Heart left ventricle (tissue), 16 donors: ENCODE results near the gene PPRC1. TPM values are rescaled to one million over a fixed set of nuclear protein-coding genes. Genes with fewer than 3 reads are reported as not detected.

ENCODE experiments used
- ATAC-seq, 4 donors: fragments of 200-7000 bp; cut with Tn5 transposase; one replicate each; pipeline ENCODE4 v1.9.1; 2020 to 2022; ENCODE audit warnings: moderate library complexity in 4 of 4, mild to moderate bottlenecking in 3 of 4, moderate number of reproducible peaks in 1 of 4
- DNase-seq, 5 donors: peaks; one replicate each; pipeline ENCODE4 v3.0.0-alpha.2; 2020
- H3K27ac ChIP-seq, 12 donors: fragments of 200-600 bp; sonication (generic) in 4 of 12; one replicate each; pipeline versions ENCODE4 v1.5.0 to v1.8.0; 2016 to 2022; ENCODE audit warnings: mild to moderate bottlenecking in 2 of 12
- H3K27me3 ChIP-seq, 9 donors: fragments of 200-600 bp; sonication (generic) in 2 of 9; one replicate each; pipeline versions ENCODE4 v1.5.1 to v1.8.0; 2016 to 2022; ENCODE audit warnings: mild to moderate bottlenecking in 3 of 9
- H3K36me3 ChIP-seq, 9 donors: fragments of 200-600 bp; sonication (generic) in 2 of 9; one replicate each; pipeline versions ENCODE4 v1.5.0 to v1.8.0; 2018 to 2022; ENCODE audit warnings: mild to moderate bottlenecking in 2 of 9
- H3K4me1 ChIP-seq, 12 donors: fragments of 200-600 bp; sonication (generic) in 4 of 12; one replicate each; pipeline versions ENCODE4 v1.5.0 to v1.8.0; 2016 to 2022; ENCODE audit warnings: mild to moderate bottlenecking in 3 of 12
- H3K4me3 ChIP-seq, 12 donors: fragments of 200-600 bp; sonication (generic) in 4 of 12; one replicate each; pipeline versions ENCODE4 v1.5.0 to v1.8.0; 2017 to 2022; ENCODE audit warnings: mild to moderate bottlenecking in 9 of 12, moderate library complexity in 4 of 12
- H3K9me3 ChIP-seq, 12 donors: fragments of 200-600 bp; sonication (generic) in 4 of 12; one replicate each; pipeline versions ENCODE4 v1.5.0 to v1.8.0; 2016 to 2022; ENCODE audit warnings: mild to moderate bottlenecking in 1 of 12
- POLR2A ChIP-seq, 2 donors: fragments of 450-650 bp; IDR thresholded peaks; one replicate each; pipeline ENCODE4 v1.6.1; 2017; ENCODE audit warnings: antibody characterized with exemption in 2 of 2, mild to moderate bottlenecking in 2 of 2, moderate library complexity in 2 of 2
- WGBS, 4 donors: extraction: QIAGEN DNeasy Blood & Tissue Kit in 2 of 4; methylation state at CpG; one replicate each; pipeline versions ENCODE4 v1.1.5 to v1.1.7; 2013 to 2018; 5-methylcytosine and 5-hydroxymethylcytosine counted together
- intact Hi-C, 10 donors: fragments of 100-400 bp; cut with DNase I; formaldehyde crosslinking; loops; one replicate each; pipeline versions ENCODE4 v1.11.1 to v1.14.2; 2022
- polyA plus RNA-seq, 2 donors: library from polyadenylated mRNA; stranded (reverse); fragments of 200-250 nt; gene quantifications; one replicate each; pipeline ENCODE4 v1.2.3, GENCODE V29; 2013
- total RNA-seq, 9 donors: library from RNA; depleted of rRNA in 2 of 9; stranded (reverse); fragments of >200 nt in 2 of 9; fragmentation: NEBNext Ultra II Directional in 3 of 9; extraction: Animal tissue kit (Norgen Biotek cat#: 25700) in 3 of 9; gene quantifications; one replicate each; pipeline versions ENCODE4 v1.1.0 to v1.2.4, GENCODE V29; 2016 to 2023
- TF ChIP-seq, protein P1 (sequence below), 12 donors: fragments of 200-600 bp; sonication (generic) in 4 of 12; IDR thresholded peaks; one replicate each; pipeline versions ENCODE4 v1.5.0 to v1.8.0; 2018 to 2022; ENCODE audit warnings: antibody characterized with exemption in 12 of 12, mild to moderate bottlenecking in 5 of 12
- donor health status: ischemic (EF 13 %, LVEDD 7.1; RV severe dilation, severe dysfunction).
- donor health status: healthy with polysubstance abuse.
- donor health status: DM: no; HTN: yes; CAD: no.
- donor health status: DM: no; HTN: no; CAD: no.
- donor health status: ischemic (EF 25% LVEDD 6.9; RV normal size, moderate dysfunction).
- donor health status: ischemic (EF 25% LVEDD 5.7; RV mildly dilated, moderate dysfunction).
- donor health status: healthy.
- donor health status: DM: yes; HTN: yes; CAD: no.
- donor health status: ischemic (EF 35%, LVEDD 5.7; RV mildly dilated, moderate dysfunction).
- donor health status: nonischemic (EF 11% LVEDD 7.7; RV severe dilation, severe dysfunction).
- donor health status: DM: yes; HTN: yes; CAD: no.
- donor health status: PGD.
- donor health status: ischemic (EF 29% LVEDD 5.4; RV normal size, mild dysfunction).
- donor health status: nonischemic (EF 23%, LVEDD 6.1; RV moderate dilation, normal function).

PPRC1 gene
- total and polyA plus RNA-seq, 11 donors, result 10.0 to 21.5 (median 14.9) TPM

DNA sequence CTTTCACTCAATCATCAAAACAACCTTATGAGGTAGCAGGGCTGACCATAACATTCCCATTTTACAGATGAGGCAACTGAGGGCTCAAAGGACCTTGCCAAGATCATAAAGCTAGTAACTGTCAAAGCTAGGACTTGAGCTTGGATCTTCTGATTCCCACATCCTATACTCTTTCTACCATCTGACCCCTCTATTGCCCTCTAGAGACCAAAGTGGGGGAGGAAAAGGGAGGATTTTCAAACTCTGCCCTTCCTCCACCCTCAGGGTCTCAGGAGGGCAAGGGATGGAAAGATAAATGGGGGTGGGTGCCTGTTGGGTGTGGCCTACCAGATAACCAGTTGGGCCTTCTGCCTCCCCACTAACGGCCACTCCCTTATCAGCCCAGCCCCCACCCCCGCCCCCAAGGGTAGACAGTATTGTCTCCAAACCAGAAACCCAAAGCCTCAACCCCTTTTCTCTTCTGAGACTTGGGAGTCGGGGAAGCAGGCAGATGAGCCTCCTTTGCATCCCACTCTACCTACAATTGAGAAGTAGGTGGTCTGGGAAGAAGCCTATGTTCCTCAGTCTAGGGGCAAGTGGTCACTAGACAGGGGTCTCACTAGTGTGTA is 20.5 kb upstream of the PPRC1 start:
- ATAC-seq (no peak), DNase-seq (no peak)
- H3K27me3 ChIP-seq, result no peaks in the 10 kb centered on the region
- H3K9me3 ChIP-seq, result no peaks in the 10 kb centered on the region
- intact Hi-C loops, result loop anchor here in 1 of 10 donors (5.0 kb wide), 1 partner anchor 40 kb away; no protein-coding TSS in a partner anchor
- H3K4me1 ChIP-seq, result peaks cover 0 to 50% (median 44%) of the 10 kb centered on the region in 12 donors
- H3K27ac ChIP-seq, result no peak overlapping the region
- 55 to 61% (median 59%) methylated on average over 3 of the region's 3 CpGs for WGBS, 4 donors
- H3K36me3 ChIP-seq, result peaks cover 3 to 47% (median 46%) of the 10 kb centered on the region in 9 donors
- no peak for TF ChIP-seq POLR2A (IDR thresholded peaks at IDR 0.05)
- TF ChIP-seq, protein P1, sequence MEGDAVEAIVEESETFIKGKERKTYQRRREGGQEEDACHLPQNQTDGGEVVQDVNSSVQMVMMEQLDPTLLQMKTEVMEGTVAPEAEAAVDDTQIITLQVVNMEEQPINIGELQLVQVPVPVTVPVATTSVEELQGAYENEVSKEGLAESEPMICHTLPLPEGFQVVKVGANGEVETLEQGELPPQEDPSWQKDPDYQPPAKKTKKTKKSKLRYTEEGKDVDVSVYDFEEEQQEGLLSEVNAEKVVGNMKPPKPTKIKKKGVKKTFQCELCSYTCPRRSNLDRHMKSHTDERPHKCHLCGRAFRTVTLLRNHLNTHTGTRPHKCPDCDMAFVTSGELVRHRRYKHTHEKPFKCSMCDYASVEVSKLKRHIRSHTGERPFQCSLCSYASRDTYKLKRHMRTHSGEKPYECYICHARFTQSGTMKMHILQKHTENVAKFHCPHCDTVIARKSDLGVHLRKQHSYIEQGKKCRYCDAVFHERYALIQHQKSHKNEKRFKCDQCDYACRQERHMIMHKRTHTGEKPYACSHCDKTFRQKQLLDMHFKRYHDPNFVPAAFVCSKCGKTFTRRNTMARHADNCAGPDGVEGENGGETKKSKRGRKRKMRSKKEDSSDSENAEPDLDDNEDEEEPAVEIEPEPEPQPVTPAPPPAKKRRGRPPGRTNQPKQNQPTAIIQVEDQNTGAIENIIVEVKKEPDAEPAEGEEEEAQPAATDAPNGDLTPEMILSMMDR (IDR thresholded peaks at IDR 0.05), result peak in 3 of 12 donors; percentile 14 to 20 (median 15)
- H3K4me3 ChIP-seq, result peak overlapping the region in 1 of 12 donors; percentile 72

DNA sequence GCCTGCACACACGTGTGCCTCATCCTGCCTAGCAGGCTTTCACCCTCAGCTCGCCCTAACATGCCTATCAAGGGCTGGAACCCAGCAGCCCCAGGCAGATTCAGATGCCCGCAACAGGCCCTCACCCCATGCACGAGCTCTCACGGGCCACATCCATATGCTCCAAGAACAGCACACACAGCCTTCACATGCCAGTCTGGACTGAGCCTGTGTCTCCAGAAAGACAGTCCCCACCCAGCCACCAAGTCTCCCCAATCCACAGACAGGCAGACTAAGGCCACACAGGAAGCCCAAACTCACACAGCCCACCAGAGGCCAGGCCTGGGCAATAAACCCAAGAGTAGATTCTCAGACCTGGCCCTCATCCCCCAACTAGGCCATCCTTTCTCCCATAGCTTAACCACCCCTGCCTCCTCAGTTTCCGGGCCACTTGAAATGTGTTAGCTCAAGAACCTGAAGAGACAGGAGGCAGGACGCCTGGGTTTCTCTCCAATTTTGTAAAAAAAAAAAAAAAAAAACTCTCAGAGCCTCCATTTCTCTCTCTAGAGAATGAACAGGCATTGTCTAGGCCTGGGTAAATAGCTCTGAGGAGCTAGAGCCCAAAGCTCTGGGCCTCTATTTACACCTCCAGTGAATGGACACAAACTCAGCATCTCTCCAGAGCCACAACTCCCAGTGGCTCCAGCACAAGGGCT is 19.4 kb upstream of the PPRC1 start:
- Histone ChIP-seq H3K4me3 (peak overlapping the region in 10 of 12 donors; percentile 54 to 90 (median 74)), H3K36me3 (peaks cover 3 to 36% (median 35%) of the 10 kb centered on the region in 9 donors), H3K27ac (peak overlapping the region in 8 of 12 donors; percentile 80 to 99 (median 95)), H3K4me1 (peaks cover 4 to 61% (median 55%) of the 10 kb centered on the region in 12 donors), H3K27me3 (no peaks in the 10 kb centered on the region), H3K9me3 (no peaks in the 10 kb centered on the region)
- WGBS, 4 donors, result 45 to 48% (median 46%) methylated on average over 7 of the region's 7 CpGs
- ATAC-seq, result no peak
- TF ChIP-seq POLR2A (IDR thresholded peaks at IDR 0.05), result no peak
- intact Hi-C loops, result loop anchor here in 1 of 10 donors (5.0 kb wide), 1 partner anchor 41 kb away; no protein-coding TSS in a partner anchor
- no peak for DNase-seq

DNA sequence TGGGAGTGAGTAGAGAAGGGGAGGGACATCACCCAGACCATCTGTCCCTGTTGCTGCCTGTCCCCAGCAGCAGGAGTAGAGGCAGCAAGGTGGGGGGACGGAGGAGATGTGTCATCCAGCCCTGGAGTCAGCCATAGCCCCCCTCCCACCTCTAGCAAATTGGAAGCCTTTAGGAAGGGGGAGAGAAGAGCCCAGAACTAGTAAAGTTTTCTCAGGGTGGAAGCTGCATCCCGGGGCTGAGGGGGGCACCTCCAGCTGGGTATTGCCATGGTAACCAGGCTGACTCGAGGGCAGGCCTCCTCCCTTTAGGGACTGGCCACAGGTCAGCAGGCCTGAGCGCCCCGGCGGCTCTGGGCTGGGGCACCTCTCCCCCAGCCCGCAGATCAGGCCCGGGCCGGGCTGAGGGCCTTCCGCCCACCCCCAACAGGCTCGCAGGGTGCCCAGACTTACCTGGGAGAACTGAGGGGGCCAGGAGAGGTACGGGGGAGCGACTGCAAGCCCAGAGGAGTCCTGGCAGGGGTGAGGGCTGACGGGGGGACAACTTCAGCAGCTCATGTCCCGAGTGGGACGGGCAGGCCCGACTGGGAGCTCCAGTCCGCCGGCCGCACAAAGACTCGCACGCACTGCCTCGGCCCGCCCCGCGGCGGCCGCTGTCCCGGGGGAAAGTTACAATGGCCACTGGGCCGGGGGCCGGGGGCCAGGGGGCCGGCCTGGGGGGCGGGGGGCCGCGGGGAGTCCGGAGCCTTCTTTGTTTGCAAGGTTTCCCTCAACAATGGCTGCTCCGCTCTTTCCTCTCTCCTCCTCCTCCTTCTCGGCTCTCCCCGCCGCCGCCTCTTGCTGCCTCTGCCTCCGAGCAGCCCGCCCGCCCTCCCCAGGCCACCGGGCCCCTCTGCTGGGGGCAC is 18.6 kb upstream of the PPRC1 start:
- ATAC-seq (peak in 2 of 4 donors; percentile 0 to 3), DNase-seq (peak in 2 of 5 donors; percentile 48 to 73)
- H3K9me3 ChIP-seq, result no peaks in the 10 kb centered on the region
- 1 to 4% (median 2%) methylated on average over 6 to 45 of the region's 45 CpGs for WGBS, 4 donors
- peak overlapping the region; percentile 75 to 99 (median 95) for H3K27ac ChIP-seq
- H3K4me3 ChIP-seq, result peak overlapping the region; percentile 54 to 90 (median 73)
- no peaks in the 10 kb centered on the region for H3K27me3 ChIP-seq
- TF ChIP-seq, protein P1 (IDR thresholded peaks at IDR 0.05), result no peak
- no peak for TF ChIP-seq POLR2A (IDR thresholded peaks at IDR 0.05)
- H3K36me3 ChIP-seq, result peaks cover 0 to 28% (median 27%) of the 10 kb centered on the region in 9 donors
- intact Hi-C loops, result loop anchor here in 1 of 10 donors (5.0 kb wide), 1 partner anchor 42 kb away; no protein-coding TSS in a partner anchor
- peaks cover 4 to 69% (median 62%) of the 10 kb centered on the region in 12 donors for H3K4me1 ChIP-seq
